HepG2 (cell line): Measurements from ENCODE around the gene DLEC1. TPM values are rescaled to one million over a fixed set of nuclear protein-coding genes. Genes with fewer than 3 reads are reported as not detected.

Source experiments
- AHDC1 ChIP-seq: sonication (generic); formaldehyde crosslinking; IDR thresholded peaks from 2 replicates; pipeline ENCODE4 v1.5.1; 2020; ENCODE audit warnings: mild to moderate bottlenecking, missing genetic modification reagents, borderline replicate concordance
- ASH2L ChIP-seq: fragments of 300-600, 200-600 bp; sonication (generic); IDR thresholded peaks from 2 replicates; pipeline ENCODE4 v1.7.0; 2017; ENCODE audit warnings: low read depth, mild to moderate bottlenecking, moderate library complexity, mixed read lengths, low read length; ENCODE audit not compliant: insufficient read length
- ATF4 ChIP-seq, 2 experiments: fragments of 450-650 bp in 1 of 2; sonication (generic) in 1 of 2; formaldehyde crosslinking; IDR thresholded peaks; 2 replicates each; pipeline versions ENCODE4 v1.5.0 to v1.8.0; 2020 to 2022; ENCODE audit warnings: mild to moderate bottlenecking in 1 of 2, missing genetic modification reagents in 1 of 2
- CERS6 ChIP-seq: sonication (generic); formaldehyde crosslinking; IDR thresholded peaks from 2 replicates; pipeline ENCODE4 v1.5.0; 2020; ENCODE audit warnings: missing genetic modification reagents
- ETV6 ChIP-seq: sonication (generic); formaldehyde crosslinking; conservative IDR thresholded peaks from 2 replicates; pipeline ENCODE4 v1.4.0; 2020; ENCODE audit warnings: missing genetic modification reagents
- GABPB1 ChIP-seq: IDR thresholded peaks from 2 replicates; pipeline ENCODE4 v1.6.1; 2016; ENCODE audit warnings: mild to moderate bottlenecking, missing genetic modification reagents, moderate library complexity, missing compliant biosample characterization
- HIC2 ChIP-seq: sonication (generic); formaldehyde crosslinking; IDR thresholded peaks from 2 replicates; pipeline ENCODE4 v1.9.0; 2022; ENCODE audit warnings: low read depth, missing genetic modification reagents
- HMG20B ChIP-seq: conservative IDR thresholded peaks from 2 replicates; pipeline ENCODE4 v1.6.1; 2016; ENCODE audit warnings: missing genetic modification reagents, missing compliant biosample characterization
- KMT2B ChIP-seq: IDR thresholded peaks from 2 replicates; pipeline ENCODE4 v1.6.1; 2016; ENCODE audit warnings: missing genetic modification reagents, missing compliant biosample characterization
- SMC3 ChIP-seq: IDR thresholded peaks from 2 replicates; pipeline ENCODE4 v1.6.1; 2011; ENCODE audit warnings: low read length, improper control_type of control experiment
- TERF1 ChIP-seq: sonication (generic); formaldehyde crosslinking; IDR thresholded peaks from 2 replicates; pipeline ENCODE4 v1.8.0; 2022; ENCODE audit warnings: mild to moderate bottlenecking, missing genetic modification reagents, moderate library complexity
- ZBTB3 ChIP-seq: sonication (generic); formaldehyde crosslinking; IDR thresholded peaks from 2 replicates; pipeline ENCODE4 v1.4.0; 2020; ENCODE audit warnings: low read depth, mild to moderate bottlenecking, moderate library complexity, missing genetic modification reagents, borderline replicate concordance
- ZBTB39 ChIP-seq: sonication (generic); formaldehyde crosslinking; IDR thresholded peaks from 2 replicates; pipeline ENCODE4 v1.5.0; 2020; ENCODE audit warnings: missing genetic modification reagents
- ZBTB7B ChIP-seq: sonication (generic); formaldehyde crosslinking; IDR thresholded peaks from 2 replicates; pipeline ENCODE4 v1.4.0; 2020; ENCODE audit warnings: missing genetic modification reagents
- ZNF143 ChIP-seq: sonication (generic); formaldehyde crosslinking; IDR thresholded peaks from 2 replicates; pipeline ENCODE4 v1.4.0; 2020; ENCODE audit warnings: missing genetic modification reagents
- ZNF205 ChIP-seq: IDR thresholded peaks from 2 replicates; pipeline ENCODE4 v1.6.1; 2018; ENCODE audit warnings: missing biosample characterization, missing genetic modification reagents
- ZNF7 ChIP-seq: IDR thresholded peaks from 2 replicates; pipeline ENCODE4 v1.6.1; 2016; ENCODE audit warnings: missing biosample characterization, missing genetic modification reagents
- polyA plus RNA-seq, 8 experiments: library from polyadenylated mRNA; depleted of rRNA in 3 of 8; stranded (reverse) in 7 of 8; unstranded in 1 of 8; fragments of >200 nt; fragmentation: Illumina TruSeq in 4 of 8; extraction: Trizol in 4 of 8; gene quantifications; 2 replicates each; pipeline versions ENCODE4 v1.2.1 to v1.2.3, GENCODE V29; 2011 to 2016; ENCODE audit warnings: low read depth in 4 of 8, missing spikeins in 1 of 8, mixed read lengths in 1 of 8; ENCODE audit not compliant: insufficient read depth in 1 of 8
- total RNA-seq, 5 experiments: library from RNA; depleted of rRNA; stranded (reverse); fragments of >200 nt; fragmentation: Illumina TruSeq; extraction: Trizol; gene quantifications; 2 replicates each; pipeline ENCODE4 v1.2.3, GENCODE V29; 2016; ENCODE audit warnings: low read depth in 1 of 5

The DLEC1 gene
- total and polyA plus RNA-seq, 2 of the 13 experiments (the other 11 are each of a cell fraction or from before 2014, with no cell fraction given) = 0.09 TPM; not detected in 1

- TF ChIP-seq AHDC1 (no peak), SMC3 (no peak), ETV6 (CRISPR knock-in tag) (no peak), ZBTB7B (CRISPR knock-in tag) (no peak), ATF4 (CRISPR knock-in tag; IDR thresholded peaks at IDR 0.05) (no peak), HIC2 (CRISPR knock-in tag) (0 out of 2 replicates have a peak, but pooled peaks have one; percentile 5), CERS6 (CRISPR knock-in tag) (no peak), KMT2B (no peak), ZNF143 (CRISPR knock-in tag) (no peak), ASH2L (no peak), TERF1 (CRISPR knock-in tag) (no peak), ZNF7 (CRISPR knock-in tag) (no peak), ZBTB39 (0 out of 2 replicates have a peak, but pooled peaks have one; percentile 13), GABPB1 (CRISPR knock-in tag) (0 out of 2 replicates have a peak, but pooled peaks have one; percentile 17), HMG20B (CRISPR knock-in tag) (no peak), ZNF205 (no peak), ZBTB3 (CRISPR knock-in tag) (no peak)
Measured at GRCh38 chr3:38117163-38117716, 78.2 kb downstream of the DLEC1 start (continued).
